DMS53 (cell line): ENCODE data around the gene B3GAT1.
"Not testable (repeated sequence)": the region's sequence is repeated elsewhere in the genome, so short reads cannot be mapped to it uniquely, and the experiment has no call there.

ENCODE experiments used
- DNase-seq: peaks from one replicate; lab custom pipeline; 2025; lab: John Stamatoyannopoulos, UW

B3GAT1 gene

GRCh38 chr11:134355136-134355535 lies 56.9 kb downstream of the B3GAT1 start:
- DNase-seq = no peak

- no peak for DNase-seq
Observed at GRCh38 chr11:134352111-134352510, 59.9 kb downstream of the B3GAT1 start.

DNA sequence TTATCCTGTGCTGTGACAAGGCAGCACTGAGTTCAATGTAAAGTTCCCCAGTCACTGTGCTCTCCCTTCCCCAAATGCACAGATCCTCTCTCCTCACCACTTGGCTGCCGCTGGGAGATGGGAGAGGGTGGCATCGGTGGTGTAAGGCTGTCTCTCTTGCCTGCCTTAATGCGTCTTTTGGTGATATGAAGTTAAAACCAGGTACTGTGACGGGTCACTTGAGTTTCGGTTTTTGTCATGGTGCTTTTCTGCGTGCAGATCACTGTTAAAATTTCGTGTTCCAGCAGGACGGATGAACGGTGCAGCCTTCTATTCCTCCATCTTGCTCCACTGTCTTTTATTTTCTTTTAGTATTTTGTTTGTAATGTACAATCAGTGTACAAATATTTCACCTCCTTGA lies 61.7 kb downstream of the B3GAT1 start:
- DNase-seq = no peak

GRCh38 chr11:134349802-134350355 lies 62.2 kb downstream of the B3GAT1 start:
- DNase-seq = no peak

GRCh38 chr11:134349109-134349801 lies 62.8 kb downstream of the B3GAT1 start:
- DNase-seq = no peak

GRCh38 chr11:134347441-134347840 lies 64.6 kb downstream of the B3GAT1 start:
- DNase-seq = no peak

DNA sequence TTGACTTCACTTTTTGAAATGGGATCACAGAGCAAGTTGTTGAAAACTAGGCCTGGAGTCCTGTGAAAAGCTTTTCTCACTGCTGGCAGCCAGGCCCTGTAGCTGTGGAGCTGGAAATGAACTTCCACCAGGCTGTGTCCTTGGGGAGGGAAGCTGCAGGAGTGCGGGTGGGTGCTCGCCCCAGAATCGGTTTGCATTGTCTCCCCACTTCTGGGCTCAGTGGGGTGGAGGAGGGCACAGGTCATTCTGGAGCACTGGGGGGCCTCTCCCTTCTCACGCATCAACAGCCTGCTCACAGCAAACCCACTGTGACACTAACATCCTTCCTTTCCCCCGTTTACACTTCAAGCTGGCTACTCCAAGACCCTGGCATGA lies 65.1 kb downstream of the B3GAT1 start:
- no peak for DNase-seq

DNA sequence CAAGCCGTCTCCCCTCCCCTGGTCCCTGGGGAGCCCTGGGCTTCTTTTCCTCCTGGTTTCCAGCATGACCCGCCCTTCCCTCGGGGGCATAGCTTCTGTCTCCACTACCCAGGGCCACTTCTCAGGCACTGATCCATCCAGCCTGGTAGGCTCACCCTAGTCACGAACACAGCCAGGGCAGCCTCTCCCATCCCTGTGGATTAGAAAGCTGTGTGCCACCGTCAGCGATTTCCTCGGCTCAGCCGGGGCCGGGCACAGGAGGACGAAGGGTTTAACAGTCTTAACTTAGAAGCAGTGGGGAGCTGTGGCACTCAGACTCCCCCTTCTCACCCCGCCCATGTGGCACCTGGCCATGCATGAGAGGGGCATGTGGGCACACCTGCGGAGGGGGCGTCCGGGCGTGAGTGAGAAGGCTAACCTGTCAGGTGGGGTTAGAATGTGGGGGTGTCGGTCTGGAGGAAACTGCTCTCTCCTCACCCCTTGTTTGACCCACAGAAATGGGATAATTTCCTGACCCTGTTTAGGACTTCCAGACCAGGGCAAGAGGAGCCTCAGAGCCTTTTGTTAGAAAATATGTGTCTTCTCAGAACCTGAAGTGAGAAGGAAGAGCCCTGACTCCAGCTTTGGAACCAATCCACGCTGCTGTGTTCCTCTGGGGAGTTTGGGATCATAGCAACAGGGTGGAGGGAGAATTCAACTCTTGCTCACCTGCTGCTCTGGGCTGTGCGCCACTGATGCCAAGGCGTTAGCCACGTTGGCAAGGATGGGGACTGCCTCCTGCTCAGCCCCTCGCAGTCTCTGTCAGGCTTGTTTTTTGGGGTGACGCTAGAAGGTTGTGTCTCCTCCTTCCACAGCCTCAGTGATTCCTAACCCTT lies 65.7 kb downstream of the B3GAT1 start:
- no peak for DNase-seq

DNA sequence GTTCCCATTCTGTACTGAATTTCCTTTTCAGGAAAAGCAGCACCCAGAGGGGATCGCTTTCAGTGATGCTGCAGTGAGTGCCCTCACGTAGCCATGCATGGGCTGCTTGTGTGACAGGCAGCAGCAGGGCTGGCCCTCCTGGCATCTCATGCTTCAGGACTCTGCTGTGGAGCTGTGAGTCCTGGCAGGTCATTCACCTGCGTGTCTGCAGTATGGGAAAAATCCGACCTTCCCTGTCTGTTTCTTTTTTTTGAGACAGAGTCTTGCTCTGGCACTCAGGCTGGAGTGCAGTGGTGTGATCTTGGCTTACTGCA lies 66.8 kb downstream of the B3GAT1 start:
- DNase-seq = no peak

DNA sequence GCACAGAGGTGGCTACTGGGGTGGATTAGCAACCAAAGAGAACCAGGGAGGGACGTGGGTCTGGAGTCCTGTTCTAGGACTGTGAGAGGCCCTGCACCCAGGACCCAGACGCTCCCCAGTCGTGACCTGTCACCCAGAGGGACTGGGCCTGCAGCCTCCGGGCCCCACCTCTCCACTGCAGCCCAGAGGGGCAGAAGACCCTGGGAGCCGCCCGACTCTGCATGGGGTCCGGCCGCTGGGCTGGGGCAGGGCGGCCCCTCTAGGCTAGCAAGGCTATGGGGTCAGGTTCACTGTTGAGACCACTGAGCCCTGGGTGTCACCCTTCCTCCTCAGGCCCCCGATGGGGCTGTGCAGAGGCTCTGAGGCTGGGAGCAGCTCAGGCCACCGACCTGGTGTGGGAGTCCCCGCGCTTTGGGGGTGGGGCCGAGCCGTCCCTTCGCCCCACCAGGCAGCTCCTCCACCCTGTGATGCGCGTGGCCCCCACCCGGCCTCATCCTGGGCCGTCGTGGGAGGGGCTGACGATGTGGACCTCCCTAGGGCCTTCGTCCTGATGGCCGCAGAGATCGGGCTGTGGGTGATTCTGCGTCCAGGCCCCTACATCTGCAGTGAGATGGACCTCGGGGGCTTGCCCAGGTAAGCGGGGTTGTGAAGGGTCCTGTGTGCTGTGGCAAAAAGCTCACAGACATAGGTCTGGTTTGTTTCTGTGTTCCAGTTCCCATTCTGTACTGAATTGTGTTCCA lies 67.4 kb downstream of the B3GAT1 start:
- not testable (repeated sequence) for DNase-seq

- no peak for DNase-seq
Observed at GRCh38 chr11:134343646-134344045, 68.4 kb downstream of the B3GAT1 start.

DNA sequence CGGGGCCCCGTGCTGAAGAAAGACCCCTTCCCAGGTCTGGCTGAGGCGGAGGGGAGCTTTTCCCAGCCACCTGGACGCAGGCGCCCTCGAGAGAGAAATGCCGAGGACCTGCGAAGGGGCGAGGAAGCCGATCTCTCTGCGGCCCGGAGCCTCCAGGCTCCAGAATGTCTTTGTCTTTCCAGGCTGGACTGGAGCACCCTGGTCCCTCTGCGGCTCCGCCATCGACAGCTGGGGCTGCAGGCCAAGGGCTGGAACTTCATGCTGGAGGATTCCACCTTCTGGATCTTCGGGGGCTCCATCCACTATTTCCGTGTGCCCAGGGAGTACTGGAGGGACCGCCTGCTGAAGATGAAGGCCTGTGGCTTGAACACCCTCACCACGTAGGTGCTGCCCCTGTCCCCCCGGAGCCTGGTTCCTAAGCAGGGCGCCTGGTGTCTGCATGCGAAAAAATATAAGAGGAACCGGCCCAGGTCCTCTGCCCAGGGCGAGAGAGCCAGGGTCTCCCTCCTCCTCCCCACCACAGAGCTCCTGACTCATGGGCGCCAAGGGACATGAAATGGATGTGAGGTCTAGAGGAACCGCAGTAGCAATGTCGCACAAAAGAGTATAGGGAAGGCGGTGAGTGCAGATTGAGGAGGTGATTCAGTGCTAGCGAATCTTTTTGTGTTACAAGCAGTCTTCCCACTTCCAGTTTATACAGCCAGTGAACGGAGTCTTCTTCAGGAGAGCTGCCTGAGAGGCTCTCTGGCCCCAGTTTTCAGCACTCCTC lies 69.3 kb downstream of the B3GAT1 start:
- DNase-seq = no peak

GRCh38 chr11:134341805-134342571 lies 70.1 kb downstream of the B3GAT1 start:
- DNase-seq = no peak

DNA sequence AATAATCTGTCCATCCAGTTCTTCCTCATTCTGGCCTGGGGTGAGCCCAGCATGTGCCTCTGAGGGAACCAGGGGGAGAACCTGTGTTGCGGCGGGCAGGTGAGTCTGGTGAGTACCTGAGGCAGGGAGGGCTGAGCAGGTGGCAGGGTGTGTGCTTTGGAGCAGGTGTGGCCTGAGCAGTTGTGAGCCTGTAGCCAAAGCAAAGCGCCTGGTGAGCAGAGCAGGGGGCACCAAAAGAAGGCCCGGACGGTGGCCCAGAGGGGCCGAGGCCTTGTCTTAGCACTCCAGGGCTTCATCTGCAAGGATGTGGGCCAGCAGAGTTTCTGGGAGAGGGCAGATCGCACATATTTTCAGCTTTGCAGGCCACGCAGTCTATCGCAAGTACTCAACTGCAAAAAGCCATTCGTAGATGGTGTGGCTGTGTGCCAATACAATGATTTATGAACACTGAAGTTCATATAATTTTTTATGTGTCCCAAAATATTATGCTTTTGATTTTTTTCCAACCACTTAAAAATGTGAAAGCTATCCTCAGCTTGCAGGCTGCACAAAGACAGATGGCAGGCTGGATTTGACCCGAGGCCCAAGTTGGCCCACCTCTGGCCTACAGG lies 71.6 kb downstream of the B3GAT1 start:
- no peak for DNase-seq

GRCh38 chr11:134339756-134340155 lies 72.3 kb downstream of the B3GAT1 start:
- DNase-seq = no peak

- DNase-seq = no peak
Observed at GRCh38 chr11:134338654-134339053, 73.4 kb downstream of the B3GAT1 start.

DNA sequence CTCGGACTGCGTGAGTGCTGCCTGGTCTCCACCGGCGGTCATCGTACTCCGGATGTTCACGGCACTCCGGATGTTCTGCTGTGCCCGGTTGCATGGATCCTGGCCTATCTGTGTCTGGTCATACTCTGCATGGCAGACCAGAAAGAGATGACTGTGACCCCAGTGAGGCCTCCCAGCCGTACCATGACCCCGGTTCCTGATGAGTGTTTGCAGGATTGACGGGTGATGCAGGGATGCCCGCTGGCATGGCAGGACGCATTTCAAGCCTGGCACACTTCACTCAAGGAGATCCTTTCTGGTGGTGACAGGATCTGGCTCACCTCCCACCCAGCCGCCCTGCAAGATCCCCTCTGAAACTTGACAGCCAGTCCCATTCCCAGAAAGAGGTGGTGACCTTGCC lies 74.0 kb downstream of the B3GAT1 start:
- no peak for DNase-seq

DNA sequence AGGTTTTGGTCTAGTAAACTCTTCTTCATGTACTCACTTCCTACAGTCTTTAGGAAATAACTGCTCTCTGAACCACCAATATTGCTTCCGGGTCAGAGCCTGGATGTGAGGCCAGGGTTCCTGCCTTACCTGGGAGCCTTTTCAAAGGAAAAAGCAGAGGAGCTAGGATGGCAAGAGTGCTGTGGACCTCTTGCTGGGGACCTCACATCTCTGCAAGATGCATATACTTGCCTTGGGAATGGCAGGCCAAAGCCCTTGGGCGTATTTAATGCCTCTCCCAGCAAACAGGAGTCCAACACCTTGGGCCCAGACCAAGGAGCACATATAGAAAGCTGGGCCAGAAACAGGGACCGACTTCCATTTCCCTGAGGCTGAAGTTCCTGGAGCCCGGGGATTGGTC lies 75.0 kb downstream of the B3GAT1 start:
- DNase-seq = no peak

DNA sequence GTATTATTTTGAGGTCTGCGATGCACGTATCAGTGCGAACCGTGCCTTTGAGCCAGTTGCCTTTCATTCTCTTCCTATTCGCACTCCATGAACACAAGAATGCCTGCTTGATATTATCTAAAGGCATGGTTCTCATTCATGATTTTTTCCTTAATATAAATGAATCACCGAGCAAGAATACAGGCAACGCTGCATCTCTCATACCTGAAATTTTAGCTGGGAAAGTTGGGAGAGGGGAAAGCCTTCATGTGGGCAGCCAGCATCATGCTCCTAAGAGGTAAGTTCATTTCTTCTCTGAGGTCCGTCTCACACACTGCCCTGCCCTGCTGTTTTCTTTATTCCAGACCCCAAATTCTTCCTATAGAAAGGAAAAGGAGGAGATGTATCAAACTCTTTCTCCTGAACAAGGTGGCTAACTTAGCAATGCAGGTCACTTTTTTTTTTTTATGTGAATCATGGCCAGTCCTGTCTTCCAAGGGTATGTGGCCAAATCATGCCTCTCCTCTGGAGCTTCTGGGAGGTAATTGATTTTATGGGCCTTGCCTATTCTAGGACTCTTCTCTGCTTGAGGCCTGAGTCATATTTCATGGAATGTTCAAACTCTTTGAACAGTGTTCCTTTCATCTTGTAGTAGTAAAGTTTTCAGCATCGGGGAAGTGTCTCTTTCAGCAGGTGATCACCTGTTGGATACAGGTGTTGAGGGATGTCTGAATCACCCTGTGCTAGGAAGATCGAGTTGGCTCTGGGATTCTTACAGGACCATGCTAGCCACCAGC lies 77.1 kb downstream of the B3GAT1 start:
- no peak for DNase-seq

DNA sequence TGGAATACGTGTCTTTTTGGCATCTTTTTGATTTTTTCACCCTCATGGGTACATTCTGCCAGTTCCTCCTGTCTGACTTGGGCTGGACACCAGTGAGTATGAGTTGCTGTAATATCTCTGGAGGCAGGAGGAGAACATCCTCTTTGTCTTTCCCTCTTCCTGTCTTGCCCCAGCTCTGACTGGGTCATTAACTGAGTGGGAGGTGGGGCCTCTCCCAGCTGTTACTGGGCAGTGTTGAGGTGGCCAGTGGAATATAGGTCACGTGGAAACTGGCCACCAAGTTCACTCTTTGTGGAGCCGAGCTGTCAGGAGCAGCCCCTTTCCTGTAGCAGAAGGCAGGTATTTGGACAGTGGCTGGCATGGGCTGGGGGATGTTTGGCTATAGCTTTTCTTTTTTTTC lies 78.1 kb downstream of the B3GAT1 start:
- no peak for DNase-seq
